Upper lobe of right lung (tissue), 1 donor: Measurements from ENCODE around the gene ZNF467. TPM values are rescaled to one million over a fixed set of nuclear protein-coding genes. Genes with fewer than 3 reads are reported as not detected.

Experiments
- ATAC-seq: fragments of 200-7000 bp; cut with Tn5 transposase; one replicate; pipeline ENCODE4 v1.9.1; 2020; ENCODE audit warnings: mild to moderate bottlenecking, moderate library complexity
- DNase-seq: peaks from one replicate; pipeline ENCODE4 v3.0.0-alpha.2; 2020
- H3K27ac ChIP-seq: fragments of 200-600 bp; one replicate; pipeline ENCODE4 v1.8.0; 2022
- H3K27me3 ChIP-seq: fragments of 200-600 bp; one replicate; pipeline ENCODE4 v1.8.0; 2022; ENCODE audit warnings: mild to moderate bottlenecking
- H3K36me3 ChIP-seq: fragments of 200-600 bp; one replicate; pipeline ENCODE4 v1.8.0; 2022
- H3K4me1 ChIP-seq: fragments of 200-600 bp; one replicate; pipeline ENCODE4 v1.8.0; 2022
- H3K4me3 ChIP-seq: fragments of 200-600 bp; one replicate; pipeline ENCODE4 v1.8.0; 2022; ENCODE audit warnings: mild to moderate bottlenecking
- H3K9me3 ChIP-seq: fragments of 200-600 bp; one replicate; pipeline ENCODE4 v1.8.0; 2022
- CTCF ChIP-seq: fragments of 200-600 bp; IDR thresholded peaks from one replicate; pipeline ENCODE4 v1.8.0; 2022; ENCODE audit warnings: antibody characterized with exemption
- intact Hi-C: fragments of 100-400 bp; cut with DNase I; formaldehyde crosslinking; loops from one replicate; pipeline ENCODE4 v1.11.0; 2022
- total RNA-seq: library from RNA; stranded (reverse); fragmentation: NEBNext Ultra II Directional; extraction: Animal tissue kit (Norgen Biotek cat#: 25700); gene quantifications from one replicate; pipeline ENCODE4 v1.2.1, GENCODE V29; 2021
- donor health status: DM: no; HTN: yes; CAD: no; lungs with severe emphysema.

The ZNF467 gene
- total RNA-seq, 1 donor from 2014 or later, result 35.3 TPM

DNA sequence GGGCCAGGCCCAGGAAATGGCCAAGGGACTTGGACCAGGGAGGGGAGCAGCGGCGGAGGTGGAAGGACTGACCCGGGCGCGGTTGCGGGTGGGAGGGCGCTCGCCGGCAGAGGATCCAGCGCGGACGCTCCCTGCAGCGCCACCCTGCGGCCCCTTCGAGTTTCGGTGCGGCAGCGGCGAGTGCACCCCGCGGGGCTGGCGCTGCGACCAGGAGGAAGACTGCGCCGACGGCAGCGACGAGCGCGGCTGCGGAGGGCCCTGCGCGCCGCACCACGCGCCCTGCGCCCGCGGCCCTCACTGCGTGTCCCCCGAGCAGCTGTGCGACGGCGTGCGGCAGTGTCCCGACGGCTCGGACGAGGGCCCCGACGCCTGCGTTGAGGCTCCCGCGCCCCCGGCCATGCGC lies 16.8 kb upstream of the ZNF467 start:
- Histone ChIP-seq H3K27ac (no peak overlapping the region), H3K27me3 (peaks cover 38% of the 10 kb centered on the region), H3K4me3 (no peak overlapping the region), H3K9me3 (no peaks in the 10 kb centered on the region), H3K4me1 (no peaks in the 10 kb centered on the region), H3K36me3 (no peaks in the 10 kb centered on the region)
- peak; percentile 50 for TF ChIP-seq CTCF
- DNase-seq, result peak; percentile 77
- peak; percentile 60 for ATAC-seq
- intact Hi-C loops, result no loop called here

DNA sequence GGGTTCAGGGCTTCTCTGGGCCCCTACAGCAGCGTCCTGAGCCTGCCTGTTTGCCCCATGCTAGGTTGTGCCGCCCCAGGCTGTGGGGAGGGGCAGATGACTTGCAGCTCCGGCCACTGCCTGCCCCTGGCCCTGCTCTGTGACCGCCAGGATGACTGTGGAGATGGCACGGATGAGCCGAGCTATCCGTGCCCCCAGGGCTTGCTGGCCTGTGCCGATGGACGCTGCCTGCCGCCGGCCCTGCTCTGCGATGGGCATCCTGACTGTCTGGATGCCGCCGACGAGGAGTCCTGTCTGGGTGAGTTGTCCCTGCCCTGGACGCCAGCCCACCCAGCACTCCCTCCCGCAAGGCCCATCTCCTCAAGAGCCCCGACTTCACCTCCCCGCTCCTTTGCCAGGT lies 15.7 kb upstream of the ZNF467 start:
- H3K4me1 ChIP-seq, result no peaks in the 10 kb centered on the region
- no peaks in the 10 kb centered on the region for H3K9me3 ChIP-seq
- H3K27me3 ChIP-seq, result peaks cover 38% of the 10 kb centered on the region
- intact Hi-C loops, result no loop called here
- no peak for TF ChIP-seq CTCF
- H3K4me3 ChIP-seq, result no peak overlapping the region
- H3K36me3 ChIP-seq, result no peaks in the 10 kb centered on the region
- ATAC-seq (no peak), DNase-seq (no peak)
- no peak overlapping the region for H3K27ac ChIP-seq

DNA sequence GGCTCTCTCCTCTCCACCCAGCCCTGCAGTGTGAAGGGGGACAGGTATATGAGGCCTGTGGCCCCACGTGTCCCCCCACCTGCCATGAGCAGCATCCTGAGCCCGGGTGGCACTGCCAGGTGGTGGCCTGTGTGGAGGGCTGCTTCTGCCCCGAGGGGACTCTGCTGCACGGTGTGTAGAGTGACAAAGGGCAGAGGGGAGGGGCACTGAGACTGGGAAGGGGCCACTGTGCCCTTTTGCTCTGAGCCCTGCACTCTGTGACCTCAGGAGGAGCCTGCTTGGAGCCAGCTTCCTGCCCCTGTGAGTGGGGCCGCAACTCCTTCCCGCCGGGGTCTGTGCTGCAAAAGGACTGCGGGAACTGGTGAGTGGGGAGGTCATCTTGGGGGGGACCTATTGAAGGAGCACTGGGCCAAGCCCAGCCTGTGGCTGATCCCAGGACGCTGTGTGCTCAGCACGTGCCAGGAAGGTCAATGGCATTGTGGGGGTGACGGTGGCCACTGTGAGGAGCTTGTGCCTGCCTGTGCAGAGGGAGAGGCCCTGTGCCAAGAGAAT lies 15.0 kb upstream of the ZNF467 start:
- no peak for TF ChIP-seq CTCF
- Histone ChIP-seq H3K27me3 (peaks cover 38% of the 10 kb centered on the region), H3K9me3 (no peaks in the 10 kb centered on the region), H3K36me3 (no peaks in the 10 kb centered on the region), H3K4me1 (no peaks in the 10 kb centered on the region), H3K4me3 (no peak overlapping the region), H3K27ac (no peak overlapping the region)
- intact Hi-C loops, result no loop called here
- no peak for ATAC-seq
- DNase-seq, result no peak

GRCh38 chr7:149787428-149788299 lies 14.3 kb upstream of the ZNF467 start:
- no peaks in the 10 kb centered on the region for H3K36me3 ChIP-seq
- no peaks in the 10 kb centered on the region for H3K9me3 ChIP-seq
- ATAC-seq, result peak; percentile 59
- no peak for DNase-seq
- H3K4me3 ChIP-seq, result no peak overlapping the region
- TF ChIP-seq CTCF, result peak; percentile 43
- H3K27ac ChIP-seq, result no peak overlapping the region
- intact Hi-C loops, result no loop called here
- no peaks in the 10 kb centered on the region for H3K4me1 ChIP-seq
- peaks cover 38% of the 10 kb centered on the region for H3K27me3 ChIP-seq

GRCh38 chr7:149785983-149786382 lies 12.6 kb upstream of the ZNF467 start:
- intact Hi-C loops, result no loop called here
- Histone ChIP-seq H3K9me3 (no peaks in the 10 kb centered on the region), H3K27ac (no peak overlapping the region), H3K4me3 (no peak overlapping the region), H3K4me1 (no peaks in the 10 kb centered on the region), H3K27me3 (peaks cover 34% of the 10 kb centered on the region), H3K36me3 (no peaks in the 10 kb centered on the region)
- no peak for TF ChIP-seq CTCF
- ATAC-seq (no peak), DNase-seq (no peak)
